HG03064 (cell line): ENCODE results near the gene MXD1.

Source experiments
- ATAC-seq: cut with Tn5 transposase; IDR thresholded peaks from one replicate; pipeline ENCODE4 v1.9.1; 2021; ENCODE audit warnings: low read depth; ENCODE audit not compliant: unreplicated experiment

MXD1 gene

GRCh38 chr2:69975136-69975852 lies 60.4 kb downstream of the MXD1 start:
- ATAC-seq: no peak

- no peak for ATAC-seq
Measured at GRCh38 chr2:69975853-69976462, 61.0 kb downstream of the MXD1 start.

GRCh38 chr2:69977186-69977585 lies 62.3 kb downstream of the MXD1 start:
- no peak for ATAC-seq

- ATAC-seq: no peak
Measured at GRCh38 chr2:69977906-69978482, 63.1 kb downstream of the MXD1 start.

- ATAC-seq: no peak
Measured at GRCh38 chr2:69979902-69980807, 65.2 kb downstream of the MXD1 start.

- ATAC-seq: no peak
Measured at GRCh38 chr2:69983392-69983966, 68.6 kb downstream of the MXD1 start.

- ATAC-seq: no peak
Measured at GRCh38 chr2:69985216-69985615, 70.3 kb downstream of the MXD1 start.

- no peak for ATAC-seq
Measured at GRCh38 chr2:69985688-69986087, 70.8 kb downstream of the MXD1 start.

- no peak for ATAC-seq
Measured at GRCh38 chr2:69986691-69987090, 71.8 kb downstream of the MXD1 start.

GRCh38 chr2:69988086-69988635 lies 73.3 kb downstream of the MXD1 start:
- no peak for ATAC-seq

- ATAC-seq: no peak
Measured at GRCh38 chr2:69989009-69989408, 74.1 kb downstream of the MXD1 start.

- ATAC-seq: no peak
Measured at GRCh38 chr2:69989441-69990105, 74.7 kb downstream of the MXD1 start.
